ENCODE data around the gene CDH22. TPM values are rescaled to one million over a fixed set of nuclear protein-coding genes. Genes with fewer than 3 reads are reported as not detected.

Gene CDH22
- total RNA-seq, 1 experiment from 2014 or later, result not detected

GRCh38 chr20:46342451-46343347 lies 34.4 kb upstream of the CDH22 start:
- no peak overlapping the region for H3K4me3 ChIP-seq (ENCODE audit: low read depth, low read length, poor library complexity, severe bottlenecking)
- ChIA-PET POLR2A (ENCODE audit: low non-redundant PET) (no interaction called here), CTCF (no interaction called here)
- BruUV-seq (replicated peaks), result no TSS peak
- no peak for DNase-seq (ENCODE audit: low spot score)
- no peaks in the 10 kb centered on the region for H3K9me3 ChIP-seq (ENCODE audit: low read depth, low read length, poor library complexity, severe bottlenecking)
- peaks cover 55% of the 10 kb centered on the region for H3K27me3 ChIP-seq (replicated peaks; ENCODE audit: insufficient read depth, low read depth, low read length, poor library complexity)
- no peak for TF ChIP-seq EZH2 (IDR thresholded peaks at IDR 0.05; ENCODE audit: borderline replicate concordance, low read depth, low read length, poor library complexity, severe bottlenecking)
- no peak for TF ChIP-seq CTCF (conservative IDR thresholded peaks at IDR 0.05; ENCODE audit: low read depth, low read length)
- intact Hi-C loops (cut with micrococcal nuclease; ENCODE audit: unreplicated experiment), result no loop called here
- no peak overlapping the region for H3K27ac ChIP-seq (ENCODE audit: low read depth, low read length, poor library complexity, severe bottlenecking)
- no peaks in the 10 kb centered on the region for H3K36me3 ChIP-seq (ENCODE audit: insufficient read depth, low read length, poor library complexity, severe bottlenecking)
- peaks cover 11% of the 10 kb centered on the region for H3K4me1 ChIP-seq (ENCODE audit: insufficient read depth, low read length, poor library complexity, severe bottlenecking)

DNA sequence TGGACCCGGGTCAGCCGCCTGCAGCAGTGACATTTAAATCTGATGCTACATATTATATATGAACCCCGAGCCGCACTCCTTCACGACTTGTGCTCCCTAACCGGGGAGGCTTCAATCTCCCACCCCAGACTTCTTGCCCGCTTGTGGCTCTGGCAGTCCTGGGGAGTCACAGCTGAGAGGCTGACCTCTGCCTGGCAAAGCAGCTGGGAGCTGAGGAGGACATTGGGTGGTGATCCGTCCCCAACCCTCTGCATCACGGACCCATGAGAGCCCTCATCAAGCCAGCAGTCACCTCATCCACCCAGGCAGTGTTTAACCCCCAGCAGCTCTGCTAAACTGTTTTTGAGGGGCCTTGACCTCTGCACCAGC lies 33.7 kb upstream of the CDH22 start:
- DNase-seq (ENCODE audit: low spot score), result no peak
- Histone ChIP-seq H3K4me3 (ENCODE audit: low read depth, low read length, poor library complexity, severe bottlenecking) (no peak overlapping the region), H3K36me3 (ENCODE audit: insufficient read depth, low read length, poor library complexity, severe bottlenecking) (no peaks in the 10 kb centered on the region), H3K27ac (ENCODE audit: low read depth, low read length, poor library complexity, severe bottlenecking) (no peak overlapping the region), H3K4me1 (ENCODE audit: insufficient read depth, low read length, poor library complexity, severe bottlenecking) (peaks cover 11% of the 10 kb centered on the region), H3K9me3 (ENCODE audit: low read depth, low read length, poor library complexity, severe bottlenecking) (no peaks in the 10 kb centered on the region), H3K27me3 (replicated peaks; ENCODE audit: insufficient read depth, low read depth, low read length, poor library complexity) (peaks cover 58% of the 10 kb centered on the region)
- CTCF ChIA-PET, result no interaction called here
- intact Hi-C loops (cut with micrococcal nuclease; ENCODE audit: unreplicated experiment), result no loop called here
- BruUV-seq (replicated peaks), result no TSS peak
- TF ChIP-seq CTCF (conservative IDR thresholded peaks at IDR 0.05; ENCODE audit: low read depth, low read length), result no peak
- TF ChIP-seq EZH2 (IDR thresholded peaks at IDR 0.05; ENCODE audit: borderline replicate concordance, low read depth, low read length, poor library complexity, severe bottlenecking), result no peak
- POLR2A ChIA-PET (ENCODE audit: low non-redundant PET), result no interaction called here

GRCh38 chr20:46341074-46342009 lies 33.0 kb upstream of the CDH22 start:
- no peak for DNase-seq (ENCODE audit: low spot score)
- no peak for TF ChIP-seq EZH2 (IDR thresholded peaks at IDR 0.05; ENCODE audit: borderline replicate concordance, low read depth, low read length, poor library complexity, severe bottlenecking)
- no peak for TF ChIP-seq CTCF (conservative IDR thresholded peaks at IDR 0.05; ENCODE audit: low read depth, low read length)
- Histone ChIP-seq H3K4me1 (ENCODE audit: insufficient read depth, low read length, poor library complexity, severe bottlenecking) (peaks cover 11% of the 10 kb centered on the region), H3K36me3 (ENCODE audit: insufficient read depth, low read length, poor library complexity, severe bottlenecking) (no peaks in the 10 kb centered on the region), H3K27me3 (replicated peaks; ENCODE audit: insufficient read depth, low read depth, low read length, poor library complexity) (peaks cover 64% of the 10 kb centered on the region), H3K9me3 (ENCODE audit: low read depth, low read length, poor library complexity, severe bottlenecking) (no peaks in the 10 kb centered on the region), H3K4me3 (ENCODE audit: low read depth, low read length, poor library complexity, severe bottlenecking) (no peak overlapping the region), H3K27ac (ENCODE audit: low read depth, low read length, poor library complexity, severe bottlenecking) (no peak overlapping the region)
- no TSS peak for BruUV-seq (replicated peaks)
- ChIA-PET POLR2A (ENCODE audit: low non-redundant PET) (no interaction called here), CTCF (no interaction called here)
- intact Hi-C loops (cut with micrococcal nuclease; ENCODE audit: unreplicated experiment), result no loop called here

Measured in A673 (cell line).